HG03432 (cell line): ENCODE results near the gene CSTF1.

ENCODE experiments used
- ATAC-seq: cut with Tn5 transposase; IDR thresholded peaks from one replicate; pipeline ENCODE4 v1.9.1; 2021; ENCODE audit warnings: mild to moderate bottlenecking, moderate library complexity; ENCODE audit not compliant: unreplicated experiment

CSTF1 gene

GRCh38 chr20:56426926-56427325 lies 34.5 kb downstream of the CSTF1 start:
- no peak for ATAC-seq

GRCh38 chr20:56427797-56428196 lies 35.4 kb downstream of the CSTF1 start:
- no peak for ATAC-seq

- ATAC-seq, result no peak
These were observed 36.0 kb downstream of the CSTF1 start for GRCh38 chr20:56428410-56428809.

- ATAC-seq, result no peak
These were observed 36.4 kb downstream of the CSTF1 start for GRCh38 chr20:56428881-56429280.

- ATAC-seq, result no peak
These were observed 37.1 kb downstream of the CSTF1 start for GRCh38 chr20:56429502-56429901.

- ATAC-seq, result no peak
These were observed 37.5 kb downstream of the CSTF1 start for GRCh38 chr20:56429941-56430340.

- ATAC-seq, result no peak
These were observed 38.0 kb downstream of the CSTF1 start for GRCh38 chr20:56430461-56430860.

GRCh38 chr20:56430957-56431356 lies 38.5 kb downstream of the CSTF1 start:
- no peak for ATAC-seq

GRCh38 chr20:56431471-56431870 lies 39.0 kb downstream of the CSTF1 start:
- ATAC-seq, result no peak

GRCh38 chr20:56433221-56433879 lies 40.9 kb downstream of the CSTF1 start:
- no peak for ATAC-seq

GRCh38 chr20:56433880-56434255 lies 41.4 kb downstream of the CSTF1 start:
- ATAC-seq, result no peak

- ATAC-seq, result no peak
These were observed 44.9 kb downstream of the CSTF1 start for GRCh38 chr20:56437196-56437960.

GRCh38 chr20:56438284-56438683 lies 45.8 kb downstream of the CSTF1 start:
- ATAC-seq, result no peak

- no peak for ATAC-seq
These were observed 47.4 kb downstream of the CSTF1 start for GRCh38 chr20:56439771-56440291.

GRCh38 chr20:56440346-56441007 lies 48.0 kb downstream of the CSTF1 start:
- ATAC-seq, result peak; percentile 77

- ATAC-seq, result no peak
These were observed 50.2 kb downstream of the CSTF1 start for GRCh38 chr20:56442389-56443365.

- no peak for ATAC-seq
These were observed 51.5 kb downstream of the CSTF1 start for GRCh38 chr20:56443654-56444540.

- ATAC-seq, result no peak
These were observed 52.7 kb downstream of the CSTF1 start for GRCh38 chr20:56445130-56445529.

- no peak for ATAC-seq
These were observed 53.1 kb downstream of the CSTF1 start for GRCh38 chr20:56445540-56445939.

- no peak for ATAC-seq
These were observed 54.8 kb downstream of the CSTF1 start for GRCh38 chr20:56447227-56447626.
